ENCODE data around the gene C1orf167.

The C1orf167 gene

GRCh38 chr1:11828511-11828910 is 66.5 kb downstream of the C1orf167 start:
- no peak for TF ChIP-seq CTCF (IDR thresholded peaks at IDR 0.05; ENCODE audit: control insufficient read depth, insufficient read depth, low read depth, low read length, missing control alignments)
- H3K4me3 ChIP-seq (ENCODE audit: control insufficient read depth, low read depth, low read length): no peak overlapping the region
- no peak for DNase-seq (ENCODE audit: low read depth)

GRCh38 chr1:11831945-11832725 is 70.1 kb downstream of the C1orf167 start:
- no peak for TF ChIP-seq CTCF (IDR thresholded peaks at IDR 0.05; ENCODE audit: control insufficient read depth, insufficient read depth, low read depth, low read length, missing control alignments)
- no peak for DNase-seq (ENCODE audit: low read depth)
- no peak overlapping the region for H3K4me3 ChIP-seq (ENCODE audit: control insufficient read depth, low read depth, low read length)

GRCh38 chr1:11833497-11833896 is 71.5 kb downstream of the C1orf167 start:
- no peak for DNase-seq (ENCODE audit: low read depth)
- TF ChIP-seq CTCF (IDR thresholded peaks at IDR 0.05; ENCODE audit: control insufficient read depth, insufficient read depth, low read depth, low read length, missing control alignments): no peak
- no peak overlapping the region for H3K4me3 ChIP-seq (ENCODE audit: control insufficient read depth, low read depth, low read length)

GRCh38 chr1:11833900-11834299 is 71.9 kb downstream of the C1orf167 start:
- H3K4me3 ChIP-seq (ENCODE audit: control insufficient read depth, low read depth, low read length): no peak overlapping the region
- DNase-seq (ENCODE audit: low read depth): no peak
- TF ChIP-seq CTCF (IDR thresholded peaks at IDR 0.05; ENCODE audit: control insufficient read depth, insufficient read depth, low read depth, low read length, missing control alignments): no peak

- no peak overlapping the region for H3K4me3 ChIP-seq (ENCODE audit: control insufficient read depth, low read depth, low read length)
- no peak for TF ChIP-seq CTCF (IDR thresholded peaks at IDR 0.05; ENCODE audit: control insufficient read depth, insufficient read depth, low read depth, low read length, missing control alignments)
- no peak for DNase-seq (ENCODE audit: low read depth)
These were observed 73.6 kb downstream of the C1orf167 start for GRCh38 chr1:11835441-11836225.

GRCh38 chr1:11836955-11837766 is 75.2 kb downstream of the C1orf167 start:
- no peak overlapping the region for H3K4me3 ChIP-seq (ENCODE audit: control insufficient read depth, low read depth, low read length)
- no peak for DNase-seq (ENCODE audit: low read depth)
- TF ChIP-seq CTCF (IDR thresholded peaks at IDR 0.05; ENCODE audit: control insufficient read depth, insufficient read depth, low read depth, low read length, missing control alignments): no peak
